NCI-H460 (cell line): ENCODE data around the gene ATP6V0E2. TPM values are rescaled to one million over a fixed set of nuclear protein-coding genes. Genes with fewer than 3 reads are reported as not detected.

Source experiments
- DNase-seq: peaks from one replicate; pipeline ENCODE4 v3.0.0-alpha.2; 2016; ENCODE audit warnings: low read depth; ENCODE audit errors: extremely low read depth
- total RNA-seq: library from RNA; depleted of rRNA; stranded (reverse); fragments of >200 nt; shearing (Covaris generic); gene quantifications from 2 replicates; pipeline ENCODE4 v1.2.3, GENCODE V29; 2014

The ATP6V0E2 gene
- total RNA-seq, 1 experiment from 2014 or later, result 28.4 TPM

DNA sequence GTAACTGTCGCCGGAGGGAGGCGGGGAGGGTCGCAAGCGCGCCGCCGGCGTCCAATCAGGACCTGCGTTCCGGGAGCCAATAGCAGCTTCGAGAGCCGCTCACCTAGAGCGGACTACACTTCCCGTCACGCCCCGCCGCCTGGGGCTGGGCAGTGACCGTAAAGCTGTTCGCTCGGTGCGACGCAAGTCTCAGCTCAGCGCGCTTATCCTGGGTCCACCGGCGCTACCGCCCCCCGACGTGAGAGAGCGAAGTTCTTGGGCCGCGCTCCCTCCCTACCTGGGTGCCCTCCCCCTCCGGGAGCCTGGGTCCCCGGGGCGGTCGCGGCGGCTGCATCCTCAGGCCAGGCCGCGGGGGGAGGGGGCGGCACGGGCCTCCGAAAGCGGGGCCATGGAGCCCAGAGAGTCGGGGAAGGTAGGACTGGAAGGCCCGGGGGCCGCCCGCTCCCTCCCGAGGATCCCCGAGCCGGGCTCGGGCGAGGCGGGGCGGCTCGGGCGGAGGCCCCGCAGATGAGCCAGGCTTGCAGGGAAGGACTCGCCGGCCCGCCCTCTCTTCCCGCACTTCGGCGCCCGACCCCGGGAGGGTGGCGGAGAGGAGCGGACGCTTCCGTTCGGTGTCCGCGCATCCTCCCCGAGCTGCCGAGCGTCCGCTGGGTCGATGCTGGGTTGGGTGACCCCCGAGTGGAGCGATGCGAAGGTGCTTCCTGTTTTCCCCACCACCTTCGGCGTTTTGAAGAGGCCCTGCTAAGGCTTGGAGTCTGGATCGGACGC, 35.4 kb upstream of the ATP6V0E2 start, which contains the start of gene ZNF862:
TSS of gene ZNF862 (plus strand) at position 152 of the 768 bp plus-strand sequence. CDS start at position 389, 237 bp downstream.
- peak; percentile 96 for DNase-seq

DNA sequence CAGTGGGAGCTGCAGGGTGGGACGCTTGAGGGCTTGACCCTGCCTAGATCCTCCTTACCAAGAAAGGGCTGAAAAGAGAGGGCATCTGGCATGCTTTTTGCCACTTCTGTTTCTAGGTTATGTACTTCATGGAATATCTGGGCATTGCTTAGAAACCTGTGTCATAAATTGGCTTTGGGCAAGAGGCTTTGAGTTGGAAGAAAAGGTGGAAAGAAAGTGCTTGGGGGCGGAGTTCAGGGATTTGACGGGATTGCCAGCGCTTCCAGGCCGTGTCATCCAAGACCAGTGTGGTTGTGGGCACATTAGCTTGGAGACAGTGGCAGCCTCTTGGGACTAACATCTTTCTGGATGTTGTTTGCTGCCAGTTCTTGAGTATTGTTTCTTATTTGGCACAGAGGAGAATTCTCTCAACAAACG, 34.8 kb upstream of the ATP6V0E2 start:
- DNase-seq, result no peak

- no peak for DNase-seq
Observed at GRCh38 chr7:149839933-149840332, 33.8 kb upstream of the ATP6V0E2 start.

DNA sequence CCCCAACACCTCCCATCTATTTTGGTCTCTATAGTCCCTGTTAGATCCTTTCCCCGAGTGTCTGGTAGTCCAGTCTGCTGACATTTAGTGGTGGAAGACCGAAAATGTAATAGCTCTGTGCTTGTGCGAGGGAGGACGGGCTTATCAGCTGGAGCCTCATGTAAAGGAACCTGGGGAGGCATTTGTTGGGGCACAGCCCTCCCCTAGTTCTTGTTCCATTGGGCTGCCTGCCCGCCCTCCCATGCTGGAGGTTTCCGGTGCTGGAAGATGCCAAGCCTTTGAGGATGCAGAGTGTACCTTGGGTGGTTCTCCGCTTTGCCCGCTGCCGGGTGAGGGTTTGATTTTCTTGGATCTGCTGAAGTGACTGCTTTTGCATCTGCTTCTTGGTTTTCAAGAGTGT, 30.2 kb upstream of the ATP6V0E2 start:
- no peak for DNase-seq

DNA sequence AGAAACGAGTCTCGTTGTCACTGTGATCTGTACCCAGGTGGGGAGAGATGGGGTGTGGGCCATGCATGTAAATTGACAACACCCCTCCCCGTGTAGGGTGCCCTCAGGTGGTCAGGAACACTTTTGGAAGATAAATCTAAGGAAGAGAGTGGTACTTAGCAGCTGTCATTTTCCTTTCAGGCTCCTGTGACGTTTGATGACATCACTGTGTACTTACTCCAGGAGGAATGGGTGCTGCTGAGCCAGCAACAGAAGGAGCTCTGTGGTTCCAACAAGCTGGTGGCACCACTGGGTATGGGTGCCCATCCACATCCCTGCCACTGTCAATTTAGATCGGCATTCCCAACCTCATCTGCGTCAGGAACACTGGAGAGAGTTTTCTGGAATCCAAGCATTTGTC, 29.3 kb upstream of the ATP6V0E2 start:
- no peak for DNase-seq

GRCh38 chr7:149845257-149845980, 28.4 kb upstream of the ATP6V0E2 start:
- DNase-seq, result no peak

DNA sequence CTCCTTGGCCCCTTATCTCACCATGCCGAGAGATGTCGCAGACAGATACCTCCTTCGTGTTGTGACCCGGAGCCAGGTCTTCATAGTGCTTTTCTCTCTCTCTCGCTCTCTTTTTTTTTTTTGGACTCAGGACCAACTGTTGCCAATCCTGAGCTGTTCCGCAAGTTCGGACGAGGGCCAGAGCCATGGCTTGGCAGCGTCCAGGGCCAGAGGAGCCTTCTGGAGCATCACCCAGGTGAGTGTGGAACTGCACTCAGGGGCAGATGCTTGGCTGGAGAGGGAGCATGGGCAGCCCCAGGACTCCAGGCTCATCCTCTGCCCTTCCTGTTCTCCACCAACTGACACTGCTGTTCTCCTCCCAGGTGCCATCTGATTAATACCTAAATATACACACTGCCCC, 27.7 kb upstream of the ATP6V0E2 start:
- DNase-seq, result no peak

DNA sequence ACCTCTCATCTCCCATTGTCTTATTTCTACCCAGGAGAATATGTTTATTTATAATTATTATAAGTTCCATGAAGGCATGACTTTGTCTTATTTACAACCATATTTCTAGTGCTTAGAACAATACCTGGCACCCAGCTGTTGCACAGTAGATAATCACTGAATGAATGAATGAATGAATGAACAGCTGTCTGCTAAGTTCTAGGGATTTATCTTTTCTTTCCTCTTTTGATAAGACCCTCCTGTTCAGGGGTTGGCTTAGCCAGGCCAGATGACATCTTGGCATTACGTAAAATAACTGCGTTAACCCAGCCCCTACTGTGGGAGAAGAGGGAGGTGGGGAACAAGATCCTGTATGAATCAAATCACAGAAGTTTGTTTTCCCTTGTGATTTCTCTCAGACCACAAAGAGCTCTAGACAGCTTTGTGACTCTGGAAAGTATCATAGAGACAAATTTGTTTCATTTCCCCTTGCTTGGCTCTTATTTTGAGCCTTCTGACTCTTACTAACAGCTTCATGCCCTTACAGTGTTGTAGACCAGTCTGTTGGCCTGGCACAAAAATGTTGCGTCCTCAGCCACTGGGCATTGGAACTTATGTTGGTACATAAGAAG, 27.2 kb upstream of the ATP6V0E2 start:
- DNase-seq, result no peak

DNA sequence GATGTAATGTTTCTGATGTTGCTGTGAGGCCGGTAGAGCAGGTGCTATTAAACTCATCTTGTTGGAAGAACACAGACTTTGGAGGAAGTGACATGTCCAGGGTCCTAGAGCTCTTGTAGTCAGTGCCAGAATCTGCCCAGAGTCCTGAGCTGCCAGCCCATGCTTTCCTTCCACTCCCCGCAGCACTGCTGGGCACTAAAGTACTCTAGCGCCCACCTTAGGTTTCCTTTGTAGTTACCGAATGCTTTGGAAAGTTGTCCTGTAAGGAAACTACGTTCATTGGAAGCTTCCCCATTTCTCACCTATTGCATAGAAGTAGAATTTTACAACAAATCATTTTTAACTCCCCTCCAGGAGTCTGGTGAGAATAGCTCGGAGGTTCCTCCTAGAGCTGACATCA, 24.6 kb upstream of the ATP6V0E2 start:
- no peak for DNase-seq

DNA sequence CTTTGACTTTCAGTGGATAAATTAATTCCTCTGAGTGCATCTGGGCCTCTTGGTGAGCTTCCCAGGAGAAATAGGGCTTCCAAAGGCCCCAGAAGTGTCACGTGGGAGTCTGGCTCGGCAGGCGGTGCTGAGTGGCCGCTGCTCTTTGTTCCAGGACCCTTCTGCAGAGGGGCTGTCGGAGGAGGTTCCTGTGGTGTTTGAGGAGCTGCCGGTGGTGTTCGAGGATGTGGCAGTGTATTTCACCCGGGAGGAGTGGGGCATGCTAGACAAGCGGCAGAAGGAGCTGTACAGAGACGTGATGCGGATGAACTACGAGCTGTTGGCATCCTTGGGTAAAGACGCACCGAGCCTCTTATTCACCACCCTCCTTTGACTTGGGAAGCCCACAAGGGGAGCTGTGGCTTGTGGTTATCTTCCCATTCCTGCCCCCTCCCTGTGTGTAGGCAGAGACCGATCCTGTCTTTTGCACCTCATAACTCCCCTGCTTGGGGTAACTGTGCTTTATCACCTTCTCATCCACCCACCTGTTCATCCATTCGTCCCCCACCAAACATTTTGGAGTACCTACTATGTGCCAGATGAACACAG, 23.7 kb upstream of the ATP6V0E2 start:
- DNase-seq, result no peak

- no peak for DNase-seq
Observed at GRCh38 chr7:149850716-149851115, 23.1 kb upstream of the ATP6V0E2 start.

GRCh38 chr7:149851449-149851848, 22.3 kb upstream of the ATP6V0E2 start:
- no peak for DNase-seq

DNA sequence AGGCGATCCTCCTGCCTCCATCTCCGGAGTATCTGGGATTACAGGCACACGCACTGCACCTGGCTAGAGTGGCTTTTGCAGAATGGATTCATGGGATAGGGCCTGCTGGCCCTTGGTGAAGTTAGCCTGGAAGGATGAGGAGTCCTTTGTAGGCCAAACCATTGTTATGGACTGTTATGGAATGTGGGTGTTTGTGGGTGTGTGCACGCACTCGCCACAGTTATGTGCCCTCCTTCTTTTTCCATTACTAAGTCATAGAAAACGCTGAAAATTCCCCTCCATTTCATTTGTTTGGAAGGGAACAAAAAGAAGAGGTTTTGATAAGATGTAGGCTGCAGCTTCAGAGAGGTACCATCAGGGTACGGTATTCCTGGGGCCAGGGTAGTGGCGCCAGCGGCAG, 20.6 kb upstream of the ATP6V0E2 start:
- no peak for DNase-seq

DNA sequence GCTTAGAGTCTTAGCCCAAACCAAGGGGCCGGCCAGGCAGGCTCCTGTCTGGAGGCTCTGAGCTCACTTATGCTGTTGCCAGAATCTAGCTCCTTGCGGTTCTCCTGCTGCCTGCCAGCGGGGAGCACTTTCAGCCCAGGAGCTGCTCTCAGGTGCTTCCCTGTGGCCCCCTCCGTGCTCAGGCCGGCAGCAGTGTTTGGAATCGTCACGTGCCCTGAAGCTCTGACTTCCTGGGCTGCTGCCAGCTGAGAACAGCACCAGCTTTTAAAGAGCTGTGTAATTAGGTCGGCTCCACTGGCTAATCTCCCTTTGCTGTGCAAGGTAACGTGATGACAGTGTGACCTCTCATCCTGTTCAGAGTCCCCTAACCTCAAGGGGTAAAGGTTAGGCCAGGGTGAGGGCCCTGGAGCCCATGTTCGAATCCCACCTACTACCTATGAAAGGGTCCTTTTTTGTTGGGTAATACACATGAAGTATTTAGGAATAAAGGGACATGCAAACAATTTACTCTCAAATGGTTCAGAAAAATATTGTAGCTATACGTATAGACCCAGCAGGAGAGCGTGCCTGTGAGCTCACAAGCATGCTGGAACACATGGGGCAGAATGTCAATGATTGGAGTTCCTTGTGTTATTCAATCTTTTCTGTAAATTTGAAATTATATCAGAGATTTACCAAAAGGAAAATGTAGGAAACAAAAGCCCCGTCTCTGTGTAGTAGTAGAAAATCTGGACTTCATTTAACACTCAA, 19.0 kb upstream of the ATP6V0E2 start:
- no peak for DNase-seq

GRCh38 chr7:149855361-149856305, 18.1 kb upstream of the ATP6V0E2 start:
- no peak for DNase-seq

DNA sequence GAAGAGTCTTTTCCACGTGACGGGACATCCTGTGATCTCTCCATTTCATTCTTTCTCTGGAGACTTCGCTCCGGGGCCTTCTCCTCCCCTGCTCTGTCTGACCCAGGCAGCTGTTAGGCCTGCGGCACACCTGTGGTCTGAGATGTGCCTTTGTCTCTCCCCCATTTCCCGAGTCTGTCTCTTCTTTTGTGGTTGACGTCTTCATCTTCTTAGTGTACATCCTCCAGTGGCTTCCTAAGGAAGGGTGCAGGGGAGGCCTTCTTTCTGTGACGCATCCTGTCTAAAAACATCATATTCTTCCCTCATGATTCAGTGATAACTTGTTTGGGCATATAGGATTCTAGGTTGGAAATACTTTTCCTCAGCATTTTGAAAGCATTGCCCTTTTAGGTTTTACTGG, 17.2 kb upstream of the ATP6V0E2 start:
- DNase-seq, result no peak

GRCh38 chr7:149859369-149859768, 14.4 kb upstream of the ATP6V0E2 start:
- no peak for DNase-seq

GRCh38 chr7:149859876-149860275, 13.9 kb upstream of the ATP6V0E2 start:
- no peak for DNase-seq
